Measurements from ENCODE around the gene FAM78B. TPM values are rescaled to one million over a fixed set of nuclear protein-coding genes. Genes with fewer than 3 reads are reported as not detected.

Gene FAM78B
- polyA plus RNA-seq, 4 donors, result 1.2 to 3.2 (median 1.4) TPM

DNA sequence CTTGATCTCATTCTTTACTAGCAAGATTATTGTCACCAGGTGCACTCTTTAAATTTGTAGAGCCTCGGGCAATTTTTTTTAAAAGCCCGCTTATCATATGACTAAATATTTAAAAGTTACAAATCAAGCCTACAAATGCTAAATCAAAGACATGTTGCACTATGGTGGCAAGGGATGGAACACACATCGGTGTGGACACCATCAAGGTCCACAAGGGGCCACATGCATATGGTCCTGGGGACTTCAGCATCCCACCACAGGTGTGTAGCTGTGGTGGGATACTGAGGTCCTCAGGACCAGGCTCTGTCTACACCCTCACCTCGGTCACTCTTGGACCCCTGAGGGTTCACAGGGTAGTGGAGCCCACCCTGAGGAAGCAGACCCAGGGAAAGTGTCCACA lies 45.8 kb downstream of the FAM78B start:
- DNase-seq (ENCODE audit: low read depth in 4 of 4, low spot score in 3 of 4), result no peak

DNA sequence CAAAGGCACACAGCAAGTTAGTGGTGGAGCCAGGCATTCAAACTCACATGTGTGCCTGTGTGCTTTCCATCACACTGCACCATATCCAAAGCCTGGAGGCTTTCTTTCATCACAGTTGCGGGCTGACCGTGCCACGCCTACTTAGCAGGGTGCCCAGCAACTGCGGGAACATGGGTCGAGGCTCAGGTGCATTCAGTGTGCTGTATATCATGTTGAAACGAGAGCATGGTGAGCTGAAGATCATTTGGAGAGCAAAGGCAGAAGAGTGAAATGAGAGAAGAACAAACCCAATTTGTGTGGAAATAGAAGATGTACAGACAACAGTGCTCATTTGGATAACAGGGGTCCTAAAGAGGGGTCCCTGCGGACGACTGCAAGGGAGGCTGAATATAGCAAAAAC lies 46.5 kb downstream of the FAM78B start:
- no peak for DNase-seq (ENCODE audit: low read depth in 4 of 4, low spot score in 3 of 4)

DNA sequence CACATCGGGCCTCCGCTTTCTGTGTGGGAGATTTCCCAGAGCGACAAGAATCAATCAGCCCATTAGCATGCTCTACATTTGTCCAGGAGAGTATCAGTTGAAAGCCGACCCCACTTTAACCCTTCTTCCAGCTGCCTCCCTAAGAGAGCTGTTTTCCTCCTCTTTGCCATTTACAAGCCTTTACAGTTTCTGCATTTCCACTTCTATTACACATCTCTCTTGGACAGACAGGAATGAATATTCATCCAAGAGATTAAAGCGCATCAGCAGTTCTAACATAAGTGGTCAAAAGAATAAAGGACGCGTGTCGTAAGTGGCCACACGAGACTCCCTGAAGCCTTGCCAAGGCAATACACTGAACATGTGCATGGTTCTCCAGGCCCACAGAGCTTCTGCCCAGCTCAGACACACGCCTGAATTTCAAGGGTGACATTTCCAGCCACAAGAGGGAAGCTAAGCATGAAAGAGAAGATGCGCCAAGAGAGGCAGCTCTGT lies 47.3 kb downstream of the FAM78B start:
- DNase-seq (ENCODE audit: low read depth in 4 of 4, low spot score in 3 of 4), result no peak

DNA sequence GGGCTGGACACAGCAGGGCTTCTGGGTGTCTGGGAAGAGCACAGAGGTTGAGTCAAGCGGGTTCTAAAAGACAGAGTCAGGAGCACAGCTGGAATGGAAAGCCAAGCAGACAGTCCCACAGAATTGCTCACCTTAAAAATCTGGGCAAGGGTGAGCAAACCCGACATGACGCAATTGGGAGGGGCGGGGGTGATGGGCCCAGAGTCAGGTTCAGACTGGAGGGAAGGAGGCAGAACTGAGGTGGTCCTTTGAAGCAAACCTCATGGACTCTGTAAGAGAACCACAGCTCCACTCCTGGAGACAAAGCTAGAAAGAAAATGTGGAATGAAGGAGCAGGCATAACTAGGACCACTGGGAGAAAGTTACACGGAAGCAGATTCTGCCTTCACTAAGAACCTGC lies 49.0 kb downstream of the FAM78B start:
- DNase-seq (ENCODE audit: low read depth in 4 of 4, low spot score in 3 of 4), result no peak

DNA sequence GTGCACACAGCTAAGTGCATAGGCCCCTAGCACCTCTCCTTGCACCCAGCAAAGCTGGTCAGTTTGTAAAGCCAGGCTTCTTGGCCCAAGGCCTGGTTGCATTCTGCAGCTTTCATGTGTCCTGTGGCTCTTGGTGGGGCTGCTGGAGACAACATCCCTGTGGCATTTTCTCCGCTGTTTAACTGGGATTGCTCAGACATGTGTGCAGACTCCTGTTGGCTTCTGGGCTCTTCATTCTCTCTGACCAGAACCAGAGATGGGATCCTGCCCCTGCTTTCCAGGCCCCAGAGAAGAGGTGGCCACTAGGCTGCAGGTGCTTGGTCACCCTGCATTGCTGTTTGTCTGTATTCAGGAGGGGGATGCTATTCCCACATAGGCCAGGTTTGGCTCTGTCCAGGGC lies 50.8 kb downstream of the FAM78B start:
- DNase-seq (ENCODE audit: low read depth in 4 of 4, low spot score in 3 of 4), result no peak

DNA sequence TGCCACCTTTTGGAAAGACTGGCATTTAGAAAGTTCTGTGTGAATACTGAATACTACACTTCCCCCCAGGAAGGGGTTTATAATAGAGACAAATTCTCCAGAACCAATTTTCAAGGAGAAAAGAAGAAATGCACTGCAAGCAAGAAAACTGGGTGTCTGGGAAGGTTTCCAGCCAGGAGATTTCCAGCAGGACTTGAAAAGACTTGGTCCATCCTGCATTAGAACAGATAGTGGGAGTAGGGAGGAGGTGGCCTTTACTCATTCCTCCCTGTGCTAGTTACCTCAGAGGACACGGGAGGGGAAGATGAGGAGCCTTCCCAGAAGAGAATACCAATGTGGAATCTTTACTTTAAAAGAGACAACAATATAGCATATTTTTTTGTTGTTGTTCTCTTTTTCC lies 52.4 kb downstream of the FAM78B start:
- DNase-seq (ENCODE audit: low read depth in 4 of 4, low spot score in 3 of 4), result no peak

DNA sequence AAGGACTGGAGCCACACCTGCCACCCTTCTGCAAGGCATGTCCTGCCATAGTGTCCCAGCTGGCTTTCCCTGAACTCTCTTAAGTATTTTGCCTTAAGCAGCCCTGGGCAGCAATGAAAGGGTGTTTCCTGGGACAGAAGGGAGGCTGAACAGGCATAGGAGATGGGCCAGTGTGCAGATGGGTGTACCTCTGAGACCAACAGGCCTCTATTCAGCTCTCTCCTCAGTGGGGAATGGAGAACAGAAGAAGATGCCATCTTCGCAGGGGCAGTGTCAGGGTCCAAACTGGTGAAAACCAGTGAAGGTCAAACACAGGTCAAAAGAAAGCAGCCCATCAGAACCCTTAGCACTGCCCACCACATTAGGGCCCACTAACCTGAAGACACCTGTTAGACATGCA lies 53.2 kb downstream of the FAM78B start:
- no peak for DNase-seq (ENCODE audit: low read depth in 4 of 4, low spot score in 3 of 4)

DNA sequence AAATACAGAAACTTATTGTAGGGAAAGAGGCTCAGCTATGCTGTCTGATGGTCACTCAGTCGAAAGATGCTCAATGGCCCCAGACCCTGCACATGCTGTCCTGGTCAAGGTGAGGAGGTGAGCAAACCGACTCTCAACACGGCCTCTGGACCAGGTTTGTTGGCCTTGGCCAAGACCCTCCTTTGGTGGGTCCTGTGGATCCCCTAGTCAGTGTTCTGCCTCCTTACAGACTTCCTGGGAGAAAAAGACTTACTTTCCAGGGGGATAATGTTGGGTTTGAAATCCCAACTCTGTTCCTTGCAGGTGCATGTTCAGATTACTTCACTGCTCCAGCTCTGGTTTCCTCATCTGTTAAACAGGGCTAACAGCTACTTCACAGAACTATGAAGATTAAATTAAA lies 53.8 kb downstream of the FAM78B start:
- DNase-seq (ENCODE audit: low read depth in 4 of 4, low spot score in 3 of 4), result no peak

DNA sequence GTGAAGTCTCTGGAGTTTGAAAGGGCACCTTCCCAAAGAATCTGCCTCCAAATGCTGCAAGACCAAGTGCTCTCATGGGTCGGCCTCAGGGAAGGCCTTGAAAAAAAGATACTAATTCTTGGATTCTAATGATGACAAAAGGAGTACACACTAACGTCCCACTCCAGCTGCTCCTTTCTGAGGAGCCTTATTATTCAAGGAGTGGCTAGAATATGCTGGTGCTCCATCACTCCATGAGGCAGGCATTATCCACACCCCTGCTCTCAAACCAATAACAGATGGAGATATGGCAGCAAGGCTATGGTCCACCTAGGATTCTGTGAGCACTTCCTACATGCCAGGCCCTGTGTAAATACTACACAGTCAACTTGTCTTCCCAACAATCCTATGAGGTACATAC lies 54.4 kb downstream of the FAM78B start:
- no peak for DNase-seq (ENCODE audit: low read depth in 4 of 4, low spot score in 3 of 4)

DNA sequence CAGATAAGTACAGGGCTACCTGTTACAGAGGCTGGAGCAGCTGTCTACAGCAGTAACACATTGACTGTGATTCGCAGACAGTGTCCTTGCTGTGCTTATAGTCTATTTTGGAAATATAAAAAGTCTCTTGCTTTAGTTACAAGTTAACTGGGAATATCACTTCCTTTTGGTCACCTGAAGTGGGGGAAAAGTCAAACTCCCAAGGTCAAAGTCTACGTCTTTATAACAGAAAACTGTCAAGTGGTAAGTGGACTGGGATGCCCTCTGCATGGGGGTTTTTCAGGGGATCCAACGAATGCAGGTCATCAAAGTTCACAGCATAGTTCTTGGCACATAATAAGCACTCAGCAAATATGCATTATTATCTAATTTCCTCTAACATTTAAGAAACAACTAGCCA lies 55.4 kb downstream of the FAM78B start:
- DNase-seq (ENCODE audit: low read depth in 4 of 4, low spot score in 3 of 4), result no peak

DNA sequence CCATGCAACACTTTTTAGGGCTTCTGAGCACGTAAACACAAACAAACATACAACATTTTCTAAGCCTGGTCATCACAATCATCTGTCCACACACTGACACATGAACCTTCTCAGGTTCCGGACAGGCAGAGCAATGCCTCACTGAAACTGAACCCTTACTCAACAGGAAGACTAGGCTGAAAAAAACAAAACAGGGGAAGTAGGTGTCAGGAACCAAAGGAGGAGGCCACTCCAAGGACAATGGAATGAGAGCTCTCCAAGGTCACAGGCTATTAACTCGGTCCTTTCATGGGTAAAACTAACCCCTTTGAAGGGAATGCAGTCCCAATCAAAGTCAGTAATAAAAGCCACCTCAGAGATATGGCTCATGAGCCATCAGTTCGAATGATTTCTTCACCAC lies 76.6 kb downstream of the FAM78B start:
- peak in 3 of 4 donors; percentile 8 to 41 (median 39) for DNase-seq (ENCODE audit: low read depth in 4 of 4, low spot score in 3 of 4)

DNA sequence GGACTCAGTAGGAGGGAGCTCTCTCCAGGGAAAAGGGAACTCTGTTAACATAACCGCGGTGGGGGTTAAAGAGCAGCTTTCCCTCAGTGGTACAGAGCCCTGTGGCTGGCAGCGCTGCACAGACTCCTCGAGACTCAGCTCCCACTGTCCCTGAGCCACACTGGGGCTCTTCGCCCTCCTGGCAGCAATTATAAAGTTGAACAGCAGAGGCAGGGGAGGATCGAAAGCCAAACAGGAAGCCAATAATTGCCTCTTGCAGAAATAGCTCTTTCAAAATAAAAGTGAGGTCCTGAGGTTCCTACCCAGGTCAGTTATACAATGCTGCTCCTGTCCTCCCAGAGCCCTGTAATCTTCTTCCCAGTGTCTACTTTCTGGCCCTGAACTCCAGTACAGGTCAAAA lies 77.0 kb downstream of the FAM78B start:
- DNase-seq (ENCODE audit: low read depth in 4 of 4, low spot score in 3 of 4), result no peak

DNA sequence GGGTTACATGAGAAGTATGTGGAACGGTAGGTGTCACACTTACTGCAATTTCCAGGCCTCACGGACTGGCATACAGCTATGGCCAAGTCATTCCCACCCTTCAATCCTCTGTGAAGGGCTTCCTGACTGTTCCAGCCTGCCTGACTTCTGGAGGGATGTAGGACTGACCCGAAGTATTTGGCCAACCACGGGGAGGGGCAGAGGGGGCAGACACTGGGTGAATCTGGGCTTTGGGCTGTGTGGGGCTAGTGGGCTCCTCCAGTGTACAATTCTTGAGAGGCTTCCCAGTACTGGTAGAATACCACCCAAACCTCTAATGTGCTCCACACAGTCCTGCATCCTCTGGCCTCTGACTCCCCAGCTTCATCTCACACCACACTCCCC lies 78.2 kb downstream of the FAM78B start:
- no peak for DNase-seq (ENCODE audit: low read depth in 4 of 4, low spot score in 3 of 4)

DNA sequence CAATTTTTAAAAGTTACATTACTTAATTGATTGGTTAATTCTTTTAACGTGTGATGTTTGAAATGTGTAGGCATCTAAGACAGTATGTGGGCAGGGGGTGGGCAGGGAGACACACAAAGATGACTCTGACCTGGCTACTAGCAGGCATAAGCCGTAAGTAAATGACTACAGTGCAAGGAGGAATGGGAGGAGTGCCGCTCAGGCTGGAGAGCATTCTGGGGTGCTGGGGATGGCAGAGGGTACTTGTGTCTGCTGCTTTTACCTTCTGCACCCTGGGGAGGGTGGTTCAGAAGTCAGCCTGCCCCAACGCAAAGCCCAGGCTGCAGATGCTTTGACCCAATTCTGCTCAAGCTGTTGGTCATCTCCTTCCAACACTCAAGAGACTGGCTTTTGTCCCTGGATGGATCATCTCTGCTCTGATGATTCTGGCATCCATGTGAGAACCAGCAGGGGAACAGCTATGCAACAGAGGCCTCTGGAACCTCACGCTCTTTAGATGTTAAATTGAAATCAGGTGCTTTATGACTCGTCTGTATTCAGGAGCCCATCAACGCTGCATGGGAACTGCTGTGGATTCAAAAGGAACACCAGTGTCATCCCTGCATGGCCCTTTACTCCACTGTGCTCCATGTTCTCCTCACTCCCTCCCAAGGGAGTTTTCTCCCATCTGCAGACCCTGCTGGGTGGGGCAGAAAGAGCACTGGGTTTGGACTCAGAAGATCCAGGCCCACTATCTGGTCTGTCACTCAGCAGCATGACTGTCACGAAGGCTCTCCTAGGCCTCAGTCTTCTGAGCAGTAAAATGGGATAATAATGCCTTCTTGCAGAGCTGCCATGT lies 78.8 kb downstream of the FAM78B start:
- DNase-seq (ENCODE audit: low read depth in 4 of 4, low spot score in 3 of 4), result no peak

DNA sequence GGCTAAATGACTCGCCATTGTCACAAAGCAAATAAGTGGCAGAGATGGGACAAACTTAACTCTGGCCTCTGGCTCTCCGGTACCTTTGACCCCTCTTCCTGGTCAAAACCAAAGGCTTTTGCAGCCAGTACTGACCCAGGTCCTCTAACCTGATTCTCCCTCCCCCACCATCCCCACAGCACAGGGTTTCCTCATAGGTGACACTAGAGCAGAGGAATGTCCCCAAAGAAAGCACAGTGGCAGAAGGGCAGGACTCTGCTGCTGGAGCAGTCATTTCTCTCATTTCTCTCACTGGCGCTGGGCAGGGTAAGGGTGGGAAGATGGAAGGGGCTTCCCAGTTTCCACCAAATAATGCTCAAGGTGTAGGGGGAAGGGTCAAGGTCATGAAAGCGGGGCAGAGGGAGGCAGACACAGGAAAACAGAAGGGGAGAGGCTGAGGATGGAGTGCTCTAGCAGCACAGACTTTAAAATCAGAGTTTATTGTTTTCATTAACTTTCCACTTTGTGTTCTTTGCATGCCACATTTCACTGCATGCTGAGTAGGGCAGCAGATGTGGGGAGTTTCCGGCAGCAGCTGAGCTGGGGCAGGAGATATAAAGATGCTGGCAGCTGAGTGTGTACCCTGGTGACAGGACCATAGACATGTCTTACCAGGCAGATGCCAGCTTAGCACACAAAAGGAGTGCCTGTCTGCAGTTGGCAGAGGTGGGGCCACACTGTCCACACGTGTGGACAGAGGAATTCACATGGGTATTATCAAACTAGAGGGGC lies 80.5 kb downstream of the FAM78B start:
- no peak for DNase-seq (ENCODE audit: low read depth in 4 of 4, low spot score in 3 of 4)

DNA sequence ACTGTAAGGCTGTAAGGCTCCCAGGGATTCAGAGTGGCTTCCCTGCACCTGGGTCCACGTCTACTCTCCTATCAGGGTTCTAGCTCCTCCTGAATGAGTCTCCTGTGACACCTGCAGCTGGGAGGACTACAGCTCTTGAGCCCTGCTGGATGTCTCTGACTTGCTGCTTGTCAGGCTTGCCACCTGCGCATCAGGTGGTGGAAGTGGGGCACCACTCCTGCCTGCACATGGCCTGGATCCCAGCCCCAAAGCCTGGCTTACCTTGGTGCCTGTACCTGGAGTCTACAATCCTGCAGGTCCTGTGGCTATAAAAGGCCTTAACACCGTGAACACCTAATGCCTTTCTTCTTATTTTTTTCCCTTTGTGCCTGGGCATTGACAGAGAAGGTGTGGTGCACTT lies 82.2 kb downstream of the FAM78B start:
- no peak for DNase-seq (ENCODE audit: low read depth in 4 of 4, low spot score in 3 of 4)

DNA sequence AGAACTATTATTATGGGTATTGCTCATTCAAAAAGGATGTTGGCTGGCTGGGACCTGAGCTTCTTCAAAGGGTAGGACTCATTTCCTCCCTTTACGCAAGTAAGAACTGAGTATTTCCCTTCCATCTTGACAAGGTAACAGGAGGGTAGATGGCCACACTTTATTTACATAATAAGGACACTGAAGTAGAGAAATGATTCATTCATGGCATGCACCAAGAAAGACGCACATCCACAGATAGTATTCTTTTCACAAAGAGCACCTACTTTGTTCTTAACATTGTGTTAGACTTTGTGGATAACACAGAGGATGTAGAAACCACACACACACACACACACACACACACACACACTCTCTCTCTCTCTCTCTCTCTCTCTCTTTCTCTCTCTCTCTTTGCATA lies 82.9 kb downstream of the FAM78B start:
- DNase-seq (ENCODE audit: low read depth in 4 of 4, low spot score in 3 of 4), result no peak

DNA sequence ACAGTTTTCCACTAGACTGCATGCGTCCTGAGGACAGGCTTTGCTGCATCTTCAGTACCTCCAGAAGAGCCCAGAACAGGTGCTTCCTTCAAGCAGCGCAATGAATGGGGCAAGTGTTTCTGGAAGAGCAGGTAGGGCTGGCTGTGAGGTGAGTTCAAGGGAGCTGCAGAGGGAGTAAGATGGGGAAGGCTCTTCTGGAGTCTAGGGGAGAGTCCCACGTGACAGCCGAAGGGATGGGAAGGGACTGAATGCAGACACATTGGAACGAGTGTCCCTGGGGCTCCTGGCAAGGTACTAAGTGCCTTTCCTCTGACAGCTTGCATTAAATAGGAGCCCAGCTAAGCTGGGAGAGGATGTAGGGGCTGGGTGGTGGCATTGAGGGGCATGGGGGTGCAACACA lies 84.2 kb downstream of the FAM78B start:
- DNase-seq (ENCODE audit: low read depth in 4 of 4, low spot score in 3 of 4), result no peak

DNA sequence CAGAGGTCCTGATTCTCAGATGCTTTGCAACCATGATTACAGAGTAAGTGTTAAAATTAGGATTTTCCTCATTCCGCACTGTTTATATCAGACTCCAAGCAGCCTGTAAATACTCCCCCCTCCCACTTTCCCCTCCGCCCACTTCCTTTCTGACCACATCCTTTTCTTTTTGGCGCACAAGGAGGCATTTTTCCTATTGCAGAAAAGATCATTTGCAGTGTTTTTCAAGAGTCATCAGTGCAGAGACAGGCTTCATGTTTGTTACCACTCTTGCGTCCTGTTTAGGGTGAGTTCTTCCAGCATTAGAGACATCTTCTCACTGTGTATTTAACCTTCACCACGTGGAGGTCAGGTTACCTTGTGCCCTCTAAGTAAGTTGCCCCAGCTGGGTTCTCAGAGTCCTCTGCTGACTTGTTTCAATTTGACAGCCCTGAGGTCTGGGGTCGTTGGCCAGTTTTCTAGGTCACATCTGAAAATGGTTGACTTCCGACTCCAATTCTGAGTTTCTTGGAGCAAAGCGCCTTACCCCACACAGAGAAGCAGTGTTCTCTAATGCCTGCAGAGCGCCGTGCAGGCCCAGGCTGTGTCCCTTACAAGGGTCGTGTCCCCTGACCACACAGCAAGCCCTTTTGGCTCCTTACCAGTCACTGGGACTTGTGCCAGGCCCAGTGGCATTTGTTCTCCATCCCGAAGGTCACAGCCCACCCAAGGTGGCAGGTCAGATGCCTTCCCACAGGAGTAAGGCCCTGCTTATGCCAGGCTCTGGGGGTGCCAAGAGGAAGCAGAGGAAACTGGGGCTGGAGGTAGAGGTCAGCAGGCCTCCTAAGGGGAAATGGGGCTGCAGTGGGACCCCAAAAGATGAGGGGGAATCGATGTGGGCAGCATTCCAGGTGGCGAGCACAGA lies 85.6 kb downstream of the FAM78B start:
- no peak for DNase-seq (ENCODE audit: low read depth in 4 of 4, low spot score in 3 of 4)

DNA sequence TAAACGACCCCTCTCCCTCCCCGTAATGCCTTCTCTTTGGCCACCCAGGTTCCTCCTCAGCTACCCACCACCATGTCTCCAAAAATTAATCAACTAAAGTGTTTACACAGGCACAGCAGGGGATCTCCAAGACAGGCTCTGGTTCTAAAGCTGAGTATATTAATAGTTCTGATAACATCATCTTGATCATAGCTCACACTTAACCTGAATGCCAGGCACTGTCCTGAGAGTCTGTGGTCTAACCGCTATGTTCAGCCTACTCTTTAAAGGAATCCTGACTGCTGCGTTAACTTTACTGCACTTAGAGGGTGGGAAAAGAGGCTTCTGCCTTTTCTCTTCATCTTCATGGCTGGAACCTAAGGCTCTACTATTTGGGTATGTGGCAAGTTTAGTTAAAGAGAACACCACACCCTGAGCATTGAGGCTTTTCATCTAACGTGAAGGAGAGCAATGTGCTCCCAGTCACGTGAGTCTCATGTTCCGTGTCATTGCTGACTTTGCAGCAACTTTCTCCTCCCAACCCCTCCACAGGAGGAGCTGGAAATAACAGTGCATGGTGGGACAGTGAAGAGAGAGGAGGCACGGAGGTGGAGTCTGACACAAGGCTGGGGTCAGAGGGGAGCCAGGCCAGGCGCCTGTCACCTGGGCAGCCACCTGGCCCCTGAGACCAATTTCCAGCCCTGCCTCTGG lies 86.4 kb downstream of the FAM78B start:
- peak in 1 of 4 donors; percentile 3 for DNase-seq (ENCODE audit: low read depth in 4 of 4, low spot score in 3 of 4)
